Osteocyte (in vitro differentiated cells): ENCODE data around the gene AGXT2. TPM values are rescaled to one million over a fixed set of nuclear protein-coding genes. Genes with fewer than 3 reads are reported as not detected.

Experiments used
- DNase-seq: peaks from one replicate; pipeline ENCODE4 v3.0.0; 2021; ENCODE audit warnings: mixed read lengths; ENCODE audit not compliant: unreplicated experiment; ENCODE audit errors: extremely low spot score
- H3K27ac Mint-ChIP-seq: one replicate; pipeline ENCODE4 v1.8.0; 2021; ENCODE audit warnings: mild to moderate bottlenecking, mixed read lengths; ENCODE audit not compliant: unreplicated experiment
- H3K27me3 Mint-ChIP-seq: one replicate; pipeline ENCODE4 v1.8.0; 2021; ENCODE audit warnings: mixed read lengths; ENCODE audit not compliant: unreplicated experiment
- H3K36me3 Mint-ChIP-seq: one replicate; pipeline ENCODE4 v1.8.0; 2021; ENCODE audit warnings: mixed read lengths; ENCODE audit not compliant: unreplicated experiment
- H3K4me1 Mint-ChIP-seq: one replicate; pipeline ENCODE4 v1.8.0; 2021; ENCODE audit warnings: mixed read lengths; ENCODE audit not compliant: unreplicated experiment
- H3K4me3 Mint-ChIP-seq: one replicate; pipeline ENCODE4 v1.8.0; 2021; ENCODE audit warnings: mild to moderate bottlenecking, moderate library complexity, mixed read lengths; ENCODE audit not compliant: unreplicated experiment
- H3K9me3 Mint-ChIP-seq: one replicate; pipeline ENCODE4 v1.8.0; 2021; ENCODE audit warnings: mixed read lengths; ENCODE audit not compliant: unreplicated experiment
- total RNA-seq: library from RNA; stranded (reverse); gene quantifications from 2 replicates; pipeline ENCODE4 v1.2.1, GENCODE V29; 2021
- TF ChIP-seq, protein P1 (sequence below): fragments of 200-600 bp; sonication (generic); IDR thresholded peaks from 2 replicates; pipeline ENCODE4 v1.5.0; 2021; ENCODE audit warnings: antibody characterized with exemption, mild to moderate bottlenecking, moderate library complexity

AGXT2 gene
- total RNA-seq, 1 donor from 2014 or later: not detected

DNA sequence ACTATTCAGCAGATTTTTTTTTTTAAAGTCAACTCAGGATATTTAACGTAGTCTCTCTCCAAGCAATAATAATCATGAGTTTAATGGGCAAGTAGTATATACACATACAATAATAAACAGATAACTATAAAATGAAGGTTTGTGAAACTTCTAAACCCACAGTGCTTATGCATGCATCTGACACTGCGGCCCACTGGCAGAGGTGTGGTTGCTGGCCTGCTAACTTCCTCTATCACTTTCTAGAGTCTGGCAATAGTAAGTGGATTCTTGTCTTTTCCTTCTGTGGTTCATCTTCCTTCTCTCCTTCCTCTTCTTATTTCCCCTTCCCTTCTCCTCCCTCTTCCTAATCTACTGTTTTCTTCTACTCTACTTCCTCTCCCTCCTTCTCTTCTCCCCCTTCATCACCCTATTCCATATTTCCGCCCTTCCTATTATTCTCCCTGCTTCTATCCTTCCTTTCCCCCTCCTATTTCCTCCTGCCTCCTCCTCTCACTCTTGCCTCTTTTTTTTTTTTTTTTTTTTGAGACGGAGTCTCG lies 18.6 kb upstream of the AGXT2 start:
- Mint-ChIP-seq H3K27me3 (peaks cover 8% of the 10 kb centered on the region), H3K27ac (no peak overlapping the region), H3K4me3 (no peak overlapping the region), H3K36me3 (no peaks in the 10 kb centered on the region), H3K4me1 (no peaks in the 10 kb centered on the region), H3K9me3 (no peaks in the 10 kb centered on the region)
- no peak for DNase-seq
- TF ChIP-seq, protein P1, sequence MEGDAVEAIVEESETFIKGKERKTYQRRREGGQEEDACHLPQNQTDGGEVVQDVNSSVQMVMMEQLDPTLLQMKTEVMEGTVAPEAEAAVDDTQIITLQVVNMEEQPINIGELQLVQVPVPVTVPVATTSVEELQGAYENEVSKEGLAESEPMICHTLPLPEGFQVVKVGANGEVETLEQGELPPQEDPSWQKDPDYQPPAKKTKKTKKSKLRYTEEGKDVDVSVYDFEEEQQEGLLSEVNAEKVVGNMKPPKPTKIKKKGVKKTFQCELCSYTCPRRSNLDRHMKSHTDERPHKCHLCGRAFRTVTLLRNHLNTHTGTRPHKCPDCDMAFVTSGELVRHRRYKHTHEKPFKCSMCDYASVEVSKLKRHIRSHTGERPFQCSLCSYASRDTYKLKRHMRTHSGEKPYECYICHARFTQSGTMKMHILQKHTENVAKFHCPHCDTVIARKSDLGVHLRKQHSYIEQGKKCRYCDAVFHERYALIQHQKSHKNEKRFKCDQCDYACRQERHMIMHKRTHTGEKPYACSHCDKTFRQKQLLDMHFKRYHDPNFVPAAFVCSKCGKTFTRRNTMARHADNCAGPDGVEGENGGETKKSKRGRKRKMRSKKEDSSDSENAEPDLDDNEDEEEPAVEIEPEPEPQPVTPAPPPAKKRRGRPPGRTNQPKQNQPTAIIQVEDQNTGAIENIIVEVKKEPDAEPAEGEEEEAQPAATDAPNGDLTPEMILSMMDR: no peak

DNA sequence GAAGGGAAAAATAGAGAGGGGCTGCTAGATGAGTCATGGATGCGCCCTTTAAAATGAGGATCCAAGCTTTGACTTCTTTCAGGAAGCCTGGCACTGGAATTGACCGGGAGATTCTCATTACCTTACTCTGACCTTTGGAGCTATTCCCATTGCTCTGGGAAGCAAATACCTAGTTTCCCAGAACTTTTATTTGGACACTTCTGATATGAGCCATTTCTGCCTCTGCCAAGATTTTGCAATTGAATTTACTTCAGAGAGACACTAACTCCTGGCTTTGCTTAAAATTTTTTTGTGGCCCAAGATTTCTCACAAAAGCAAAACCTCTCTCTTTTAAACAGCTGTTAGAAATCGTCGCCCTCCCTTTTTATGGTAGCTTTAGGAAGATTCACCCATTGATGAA lies 15.7 kb upstream of the AGXT2 start:
- Mint-ChIP-seq H3K36me3 (no peaks in the 10 kb centered on the region), H3K9me3 (no peaks in the 10 kb centered on the region), H3K27ac (no peak overlapping the region), H3K27me3 (peaks cover 16% of the 10 kb centered on the region), H3K4me3 (no peak overlapping the region), H3K4me1 (no peaks in the 10 kb centered on the region)
- TF ChIP-seq, protein P1: no peak
- no peak for DNase-seq

DNA sequence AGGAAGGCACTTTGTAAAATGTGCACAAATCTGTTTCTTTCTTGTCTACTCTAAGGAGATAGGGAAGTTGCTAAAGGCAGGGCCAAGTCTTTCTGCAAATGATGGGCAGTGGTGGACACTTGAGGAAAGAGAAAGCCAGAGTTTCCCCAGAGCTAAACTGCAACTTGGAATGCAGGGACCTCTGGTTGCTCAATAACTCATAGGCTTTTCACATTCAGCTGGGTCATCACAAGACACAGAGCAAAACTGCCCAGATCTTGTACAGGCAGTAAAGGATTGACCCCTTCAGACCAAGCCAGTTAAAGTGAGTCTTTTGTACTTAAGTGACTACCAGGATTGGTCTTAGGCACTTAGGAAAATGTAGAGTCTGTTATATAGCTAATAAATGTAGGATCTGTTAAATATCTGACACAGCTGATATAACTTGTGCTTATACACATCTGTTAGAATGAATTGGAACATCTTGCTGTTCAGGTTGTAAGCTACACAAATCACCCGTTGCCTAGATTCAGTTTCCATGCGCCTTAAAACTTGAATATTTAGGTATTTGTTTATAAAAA lies 13.5 kb upstream of the AGXT2 start:
- H3K4me1 Mint-ChIP-seq: no peaks in the 10 kb centered on the region

DNA sequence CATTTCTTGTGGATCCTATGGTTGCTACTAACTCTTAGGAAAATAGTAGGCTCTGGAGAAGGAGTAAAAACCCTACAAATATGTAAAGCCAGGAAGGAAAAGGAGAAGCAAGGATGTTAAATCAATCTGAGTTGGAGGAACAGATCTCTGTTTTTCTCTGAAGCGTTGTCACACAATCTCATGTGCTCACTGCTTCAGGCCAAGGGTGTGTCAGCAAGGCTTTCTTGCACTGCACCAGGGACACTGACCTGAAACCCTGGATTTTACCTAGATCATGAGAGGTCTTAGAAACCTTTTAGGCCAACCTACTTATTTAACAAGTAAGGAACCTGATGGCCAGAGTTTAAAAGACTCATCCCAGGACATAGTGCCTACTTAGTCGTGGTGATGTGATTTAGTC lies 12.5 kb upstream of the AGXT2 start:
- H3K4me1 Mint-ChIP-seq: no peaks in the 10 kb centered on the region
- H3K9me3 Mint-ChIP-seq: no peaks in the 10 kb centered on the region

More for the DNA sequence above, 13.5 kb upstream of the AGXT2 start:
- Mint-ChIP-seq H3K9me3 (no peaks in the 10 kb centered on the region), H3K27me3 (peaks cover 32% of the 10 kb centered on the region), H3K27ac (no peak overlapping the region), H3K36me3 (no peaks in the 10 kb centered on the region), H3K4me3 (no peak overlapping the region)
- TF ChIP-seq, protein P1: no peak
- DNase-seq: no peak

DNA sequence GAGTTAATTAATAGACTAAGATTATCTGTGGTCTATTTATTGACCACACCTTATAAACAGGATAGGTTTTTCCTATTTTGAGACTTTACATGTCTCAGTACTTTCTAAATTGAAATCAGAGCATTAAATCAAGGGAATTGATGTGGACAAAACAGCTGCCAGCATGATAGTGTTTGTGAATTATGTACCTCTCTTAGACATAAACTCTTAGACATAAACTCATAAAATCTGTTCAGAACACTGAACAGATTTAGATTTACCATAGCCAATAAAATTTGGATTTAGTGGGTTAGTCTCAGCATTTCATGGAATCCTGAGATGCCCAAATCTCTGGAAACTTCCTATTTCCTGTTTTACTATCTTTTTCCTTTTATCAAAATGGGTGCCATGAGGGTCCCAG lies 11.5 kb upstream of the AGXT2 start:
- Mint-ChIP-seq H3K27me3 (peaks cover 45% of the 10 kb centered on the region), H3K4me3 (no peak overlapping the region), H3K36me3 (no peaks in the 10 kb centered on the region), H3K9me3 (no peaks in the 10 kb centered on the region), H3K27ac (no peak overlapping the region), H3K4me1 (no peaks in the 10 kb centered on the region)
- no peak for DNase-seq
- TF ChIP-seq, protein P1: no peak

More for the DNA sequence above, 12.5 kb upstream of the AGXT2 start:
- no peak for DNase-seq
- TF ChIP-seq, protein P1: no peak
- Mint-ChIP-seq H3K4me3 (no peak overlapping the region), H3K36me3 (no peaks in the 10 kb centered on the region), H3K27me3 (peaks cover 39% of the 10 kb centered on the region), H3K27ac (no peak overlapping the region)
